NCI-H187 (cell line): Measurements from ENCODE around the gene PAPOLG.
A peak's percentile ranks its signal among the peaks of the same experiment; 100 is the strongest.

ENCODE experiments used
- DNase-seq, 2 experiments: peaks; one replicate each; lab custom pipeline; 2025; lab: John Stamatoyannopoulos, UW

PAPOLG gene

GRCh38 chr2:60756097-60757087 is at the start of gene PAPOLG:
Gene PAPOLG, plus strand, starts transcription at chr2:60756268. Its CDS starts 211 bp downstream, at chr2:60756479.
- DNase-seq, result peak; percentile 92 to 99

- peak in 1 of 2 experiments; percentile 47 for DNase-seq
Measured at GRCh38 chr2:60707750-60708371, 48.2 kb upstream of the PAPOLG start.

- no peak for DNase-seq
Measured at GRCh38 chr2:60708630-60709320, 47.3 kb upstream of the PAPOLG start.

GRCh38 chr2:60710707-60711106 is 45.4 kb upstream of the PAPOLG start:
- no peak for DNase-seq

GRCh38 chr2:60715561-60715960 is 40.5 kb upstream of the PAPOLG start:
- no peak for DNase-seq

- DNase-seq, result no peak
Measured at GRCh38 chr2:60717691-60718090, 38.4 kb upstream of the PAPOLG start.

GRCh38 chr2:60719331-60719730 is 36.7 kb upstream of the PAPOLG start:
- DNase-seq, result no peak

GRCh38 chr2:60725466-60725865 is 30.6 kb upstream of the PAPOLG start:
- DNase-seq, result no peak

GRCh38 chr2:60728855-60729254 is 27.2 kb upstream of the PAPOLG start:
- DNase-seq, result no peak

- DNase-seq, result no peak
Measured at GRCh38 chr2:60735496-60736250, 20.4 kb upstream of the PAPOLG start.

- DNase-seq, result no peak
Measured at GRCh38 chr2:60738679-60739078, 17.4 kb upstream of the PAPOLG start.

GRCh38 chr2:60739156-60739555 is 16.9 kb upstream of the PAPOLG start:
- DNase-seq, result no peak

- no peak for DNase-seq
Measured at GRCh38 chr2:60741576-60741975, 14.5 kb upstream of the PAPOLG start.

GRCh38 chr2:60742419-60742818 is 13.6 kb upstream of the PAPOLG start:
- DNase-seq, result no peak

- no peak for DNase-seq
Measured at GRCh38 chr2:60745330-60745729, 10.7 kb upstream of the PAPOLG start.

- DNase-seq, result no peak
Measured at GRCh38 chr2:60745761-60746160, 10.3 kb upstream of the PAPOLG start.

GRCh38 chr2:60746318-60746717 is 9.8 kb upstream of the PAPOLG start:
- DNase-seq, result no peak

GRCh38 chr2:60759654-60760053 is 3.6 kb downstream of the PAPOLG start:
- DNase-seq, result peak; percentile 45 to 53

GRCh38 chr2:60764736-60765534 is 8.9 kb downstream of the PAPOLG start:
- no peak for DNase-seq

GRCh38 chr2:60766283-60766682 is 10.2 kb downstream of the PAPOLG start:
- DNase-seq, result no peak

- no peak for DNase-seq
Measured at GRCh38 chr2:60771508-60771907, 15.4 kb downstream of the PAPOLG start.
